GM12878 (cell line): ENCODE results near the gene KLHL26.

Source experiments
- CTCF ChIP-seq, 3 experiments: IDR thresholded peaks in 2 of 3; conservative IDR thresholded peaks in 1 of 3; 2 replicates each; pipeline ENCODE4 v1.5.1; 2011; ENCODE audit warnings: low read depth in 3 of 3, low read length in 3 of 3, mild to moderate bottlenecking in 3 of 3, control low read depth in 2 of 3, moderate library complexity in 2 of 3, inconsistent platforms in 1 of 3, mixed read lengths in 1 of 3; ENCODE audit not compliant: control insufficient read depth in 2 of 3, insufficient read depth in 1 of 3; ENCODE audit errors: extremely low read depth in 1 of 3
- EZH2 ChIP-seq: IDR thresholded peaks from 2 replicates; pipeline ENCODE4 v1.6.1; 2012; ENCODE audit warnings: low read depth, mild to moderate bottlenecking, control low read depth, inconsistent platforms, low read length, borderline replicate concordance; ENCODE audit not compliant: control insufficient read depth
- HCFC1 ChIP-seq: fragments of 150-350 bp; IDR thresholded peaks from 2 replicates; pipeline ENCODE4 v1.6.1; 2014; ENCODE audit warnings: low read length
- REST ChIP-seq: IDR thresholded peaks from 2 replicates; pipeline ENCODE4 v1.6.1; 2012; ENCODE audit warnings: mild to moderate bottlenecking, low read depth, low read length
- TAF1 ChIP-seq: IDR thresholded peaks from 2 replicates; pipeline ENCODE4 v1.6.1; 2011; ENCODE audit warnings: mild to moderate bottlenecking, low read depth, low read length, borderline replicate concordance
- ZNF622 ChIP-seq: fragments of 450-650 bp; IDR thresholded peaks from 2 replicates; pipeline ENCODE4 v1.6.1; 2017; ENCODE audit warnings: mild to moderate bottlenecking, inconsistent platforms
- TF ChIP-seq, protein P1 (sequence below): IDR thresholded peaks from 2 replicates; pipeline ENCODE4 v1.6.1; 2012; ENCODE audit warnings: low read depth, low read length, improper control_type of control experiment

GRCh38 chr19:18617562-18617961 is 19.3 kb upstream of the KLHL26 start:
- no peak for TF ChIP-seq HCFC1
- no peak for TF ChIP-seq TAF1
- TF ChIP-seq EZH2 = no peak
- TF ChIP-seq ZNF622 = no peak
- TF ChIP-seq, protein P1, sequence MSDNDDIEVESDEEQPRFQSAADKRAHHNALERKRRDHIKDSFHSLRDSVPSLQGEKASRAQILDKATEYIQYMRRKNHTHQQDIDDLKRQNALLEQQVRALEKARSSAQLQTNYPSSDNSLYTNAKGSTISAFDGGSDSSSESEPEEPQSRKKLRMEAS = no peak
- no peak for TF ChIP-seq CTCF (IDR thresholded peaks at IDR 0.05 in 2 of 3, conservative IDR thresholded peaks at IDR 0.05 in 1 of 3; ENCODE audit: control insufficient read depth in 2 of 3, extremely low read depth in 1 of 3, insufficient read depth in 1 of 3, low read depth in 3 of 3, low read length in 3 of 3)
- TF ChIP-seq REST = no peak
